ENCODE measurements around the gene ENOX1. TPM values are rescaled to one million over a fixed set of nuclear protein-coding genes. Genes with fewer than 3 reads are reported as not detected.

Gene ENOX1
- total RNA-seq, 6 experiments from 2014 or later = 0.50 to 3.2 (median 0.64) TPM

- Mint-ChIP-seq H3K4me3 (no peak overlapping the region), H3K9me3 (no peaks in the 10 kb centered on the region), H3K27me3 (ENCODE audit: insufficient read depth) (peaks cover 4% of the 10 kb centered on the region)
Measured at GRCh38 chr13:43492311-43492710, 294.5 kb downstream of the ENOX1 start.

DNA sequence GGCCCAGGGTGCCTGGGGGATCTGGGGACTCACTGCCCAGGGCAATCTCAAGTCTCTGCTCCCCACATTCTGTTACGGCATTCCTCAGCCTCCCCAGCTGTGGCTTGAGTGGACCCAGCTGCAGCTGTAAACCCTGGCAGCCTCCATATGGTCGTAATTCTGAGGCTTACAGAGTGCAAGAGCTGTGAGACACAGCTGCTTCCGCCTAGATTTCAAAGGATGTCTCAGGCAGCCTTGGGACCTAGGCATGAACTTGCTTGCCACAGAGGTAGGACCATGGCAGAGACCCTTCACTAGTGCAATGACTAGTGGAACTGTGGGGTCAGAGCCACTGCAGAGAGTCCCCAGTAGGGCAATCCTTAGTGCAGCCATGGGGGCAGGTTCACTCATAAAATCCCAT is 297.5 kb downstream of the ENOX1 start:
- peaks cover 4% of the 10 kb centered on the region for H3K27me3 Mint-ChIP-seq (ENCODE audit: insufficient read depth)
- DNase-seq = no peak
- H3K4me1 Mint-ChIP-seq (ENCODE audit: low read depth) = no peaks in the 10 kb centered on the region
- TF ChIP-seq, protein P1, sequence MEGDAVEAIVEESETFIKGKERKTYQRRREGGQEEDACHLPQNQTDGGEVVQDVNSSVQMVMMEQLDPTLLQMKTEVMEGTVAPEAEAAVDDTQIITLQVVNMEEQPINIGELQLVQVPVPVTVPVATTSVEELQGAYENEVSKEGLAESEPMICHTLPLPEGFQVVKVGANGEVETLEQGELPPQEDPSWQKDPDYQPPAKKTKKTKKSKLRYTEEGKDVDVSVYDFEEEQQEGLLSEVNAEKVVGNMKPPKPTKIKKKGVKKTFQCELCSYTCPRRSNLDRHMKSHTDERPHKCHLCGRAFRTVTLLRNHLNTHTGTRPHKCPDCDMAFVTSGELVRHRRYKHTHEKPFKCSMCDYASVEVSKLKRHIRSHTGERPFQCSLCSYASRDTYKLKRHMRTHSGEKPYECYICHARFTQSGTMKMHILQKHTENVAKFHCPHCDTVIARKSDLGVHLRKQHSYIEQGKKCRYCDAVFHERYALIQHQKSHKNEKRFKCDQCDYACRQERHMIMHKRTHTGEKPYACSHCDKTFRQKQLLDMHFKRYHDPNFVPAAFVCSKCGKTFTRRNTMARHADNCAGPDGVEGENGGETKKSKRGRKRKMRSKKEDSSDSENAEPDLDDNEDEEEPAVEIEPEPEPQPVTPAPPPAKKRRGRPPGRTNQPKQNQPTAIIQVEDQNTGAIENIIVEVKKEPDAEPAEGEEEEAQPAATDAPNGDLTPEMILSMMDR (IDR thresholded peaks at IDR 0.05) = no peak
- H3K27ac Mint-ChIP-seq = no peak overlapping the region
- H3K36me3 Mint-ChIP-seq (ENCODE audit: low read depth) = no peaks in the 10 kb centered on the region
- no peak overlapping the region for H3K4me3 Mint-ChIP-seq
- H3K9me3 Mint-ChIP-seq = no peaks in the 10 kb centered on the region

More at GRCh38 chr13:43492311-43492710, 294.5 kb downstream of the ENOX1 start:
- TF ChIP-seq, protein P1 (IDR thresholded peaks at IDR 0.05) = no peak
- no peak for DNase-seq
- H3K27ac Mint-ChIP-seq = no peak overlapping the region
- no peaks in the 10 kb centered on the region for H3K4me1 Mint-ChIP-seq (ENCODE audit: low read depth)
- H3K36me3 Mint-ChIP-seq (ENCODE audit: low read depth) = no peaks in the 10 kb centered on the region

- TF ChIP-seq, protein P1 (IDR thresholded peaks at IDR 0.05) = no peak
- Mint-ChIP-seq H3K27me3 (ENCODE audit: insufficient read depth) (peaks cover 4% of the 10 kb centered on the region), H3K9me3 (no peaks in the 10 kb centered on the region), H3K4me1 (ENCODE audit: low read depth) (no peaks in the 10 kb centered on the region), H3K4me3 (no peak overlapping the region), H3K36me3 (ENCODE audit: low read depth) (no peaks in the 10 kb centered on the region), H3K27ac (no peak overlapping the region)
- DNase-seq = no peak
Measured at GRCh38 chr13:43487885-43488284, 298.9 kb downstream of the ENOX1 start.

DNA sequence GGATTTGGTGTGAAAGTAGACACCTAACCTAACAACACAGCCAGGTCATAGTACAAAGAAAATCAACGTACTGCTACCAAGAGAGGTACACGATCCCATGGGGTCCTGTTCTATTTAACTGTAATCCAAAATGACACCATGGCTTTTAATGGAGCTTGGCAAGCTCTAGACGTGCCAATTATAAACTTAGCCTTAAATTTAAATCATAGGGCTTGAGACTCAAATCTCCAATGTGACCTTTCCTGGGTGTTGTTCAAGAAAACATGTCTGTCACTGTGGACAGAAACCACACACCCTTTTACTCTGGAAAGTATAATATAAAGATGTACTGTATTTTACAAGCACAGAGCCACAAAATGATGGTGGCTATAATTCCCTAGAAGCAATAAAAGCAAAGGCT is 299.3 kb downstream of the ENOX1 start:
- Mint-ChIP-seq H3K27ac (no peak overlapping the region), H3K9me3 (no peaks in the 10 kb centered on the region), H3K36me3 (ENCODE audit: low read depth) (no peaks in the 10 kb centered on the region), H3K4me1 (ENCODE audit: low read depth) (no peaks in the 10 kb centered on the region), H3K27me3 (ENCODE audit: insufficient read depth) (peaks cover 4% of the 10 kb centered on the region), H3K4me3 (no peak overlapping the region)
- no peak for DNase-seq
- TF ChIP-seq, protein P1 (IDR thresholded peaks at IDR 0.05) = no peak

DNA sequence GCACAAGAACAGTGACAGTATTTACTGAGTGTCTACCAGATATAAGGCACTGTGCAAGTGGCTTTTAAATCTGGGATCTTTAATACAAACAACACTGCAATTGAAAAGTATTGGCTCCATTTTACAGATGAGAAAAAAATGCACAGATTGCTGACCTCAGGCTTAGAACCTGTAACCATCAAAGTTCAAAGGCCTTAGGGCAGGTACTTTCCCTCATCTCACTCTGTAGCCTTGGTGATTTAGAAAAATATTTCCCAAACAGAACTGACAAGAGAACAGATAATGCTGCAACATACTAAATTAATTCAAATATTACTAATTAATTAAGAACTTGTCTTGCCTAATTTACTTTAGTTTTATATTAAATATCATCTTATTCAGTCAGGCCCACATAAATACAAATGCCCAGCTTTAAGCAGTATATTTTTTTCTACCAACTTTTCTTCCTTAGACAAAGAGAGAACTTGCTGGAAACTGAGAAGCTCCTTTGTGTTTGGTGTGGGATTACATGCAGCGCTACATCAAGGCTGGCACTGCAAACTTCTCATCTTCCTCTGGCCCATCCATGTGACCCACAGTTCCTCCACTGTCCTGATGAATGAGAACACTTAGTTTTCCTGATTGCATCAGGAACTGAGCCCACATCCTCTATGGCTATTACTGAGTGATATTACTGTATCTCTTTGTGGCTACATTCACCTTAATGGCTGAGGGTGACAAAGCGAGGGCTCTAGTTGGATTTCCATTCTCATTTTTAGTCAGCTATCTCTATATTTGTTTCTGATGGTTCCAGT is 302.1 kb downstream of the ENOX1 start:
- H3K27me3 Mint-ChIP-seq (ENCODE audit: insufficient read depth) = peaks cover under 1% of the 10 kb centered on the region; the same call in 1 of the 2 replicates
- TF ChIP-seq, protein P1 (IDR thresholded peaks at IDR 0.05) = no peak

More for the DNA sequence above, 302.1 kb downstream of the ENOX1 start:
- Mint-ChIP-seq H3K4me1 (ENCODE audit: low read depth) (no peaks in the 10 kb centered on the region), H3K4me3 (no peak overlapping the region), H3K9me3 (no peaks in the 10 kb centered on the region), H3K36me3 (ENCODE audit: low read depth) (no peaks in the 10 kb centered on the region), H3K27ac (no peak overlapping the region)
- no peak for DNase-seq
